Pancreas (tissue), 10 donors: Measurements from ENCODE around the gene FBXO11. TPM values are rescaled to one million over a fixed set of nuclear protein-coding genes. Genes with fewer than 3 reads are reported as not detected.

Source experiments
- ATAC-seq, 4 donors: fragments of 200-7000 bp; cut with Tn5 transposase; one replicate each; pipeline versions ENCODE4 v1.8.0 to v1.9.1; 2020; ENCODE audit warnings: mild to moderate bottlenecking in 4 of 4, moderate library complexity in 4 of 4
- DNase-seq, 6 donors: peaks; one replicate each; pipeline ENCODE4 v3.0.0-alpha.2; 2020
- FAIRE-seq: peaks from 2 replicates; lab custom pipeline; 2012; peaks lifted over from hg19 to GRCh38; lab: Jason Lieb, UNC
- H3K27ac ChIP-seq, 4 donors: fragments of 200-600 bp; sonication (generic); 1 replicate in 3 of 4; 2 replicates in 1 of 4; pipeline versions ENCODE4 v1.5.0 to v1.8.0; 2020
- H3K27me3 ChIP-seq, 4 donors: fragments of 200-600 bp; one replicate each; pipeline ENCODE4 v1.8.0; 2021
- H3K36me3 ChIP-seq, 3 donors: fragments of 200-600 bp; sonication (generic) in 1 of 3; one replicate each; pipeline versions ENCODE4 v1.5.0 to v1.8.0; 2020 to 2021
- H3K4me1 ChIP-seq, 3 donors: fragments of 200-600 bp; one replicate each; pipeline ENCODE4 v1.8.0; 2021
- H3K4me3 ChIP-seq, 4 donors: fragments of 200-600 bp; sonication (generic) in 2 of 4; one replicate each; pipeline versions ENCODE4 v1.5.0 to v1.8.0; 2020 to 2021
- H3K9me3 ChIP-seq, 4 donors: fragments of 200-600 bp; one replicate each; pipeline ENCODE4 v1.8.0; 2021
- WGBS, 2 donors: extraction: QIAGEN DNeasy Blood & Tissue Kit; methylation state at CpG; one replicate each; pipeline ENCODE4 v1.1.7; 2013; 5-methylcytosine and 5-hydroxymethylcytosine counted together
- intact Hi-C, 3 donors: fragments of 100-400 bp; cut with DNase I; formaldehyde crosslinking; loops; one replicate each; pipeline versions ENCODE4 v1.11.1 to v1.14.2; 2022
- polyA plus RNA-seq, 2 donors: library from polyadenylated mRNA; stranded (reverse); fragments of 200-250 nt; gene quantifications; one replicate each; pipeline ENCODE4 v1.2.3, GENCODE V29; 2013
- total RNA-seq, 6 donors: library from RNA; stranded (reverse); fragmentation: NEBNext Ultra II Directional in 4 of 6; extraction: Animal tissue kit (Norgen Biotek cat#: 25700) in 4 of 6; gene quantifications; one replicate each; pipeline versions ENCODE4 v1.2.1 to v1.2.4, GENCODE V29; 2021 to 2023
- TF ChIP-seq, protein P1 (sequence below), 4 donors: fragments of 200-600 bp; sonication (generic) in 3 of 4; IDR thresholded peaks; one replicate each; pipeline versions ENCODE4 v1.5.0 to v1.8.0; 2021; ENCODE audit warnings: antibody characterized with exemption in 4 of 4
- donor health status: healthy with polysubstance abuse.
- donor health status: DM: no; HTN: no; CAD: no; lungs with moderate emphysema.
- donor health status: DM: no; HTN: no; CAD: no.
- donor health status: control.
- donor health status: control.
- donor health status: Bipolar disorder and iron deficiency.
- donor health status: DM: yes; HTN: yes; CAD: no.
- donor health status: DM: no; HTN: no; CAD: no.
- donor health status: DM: no; HTN: no; CAD: no.
- donor health status: DM: yes; HTN: yes; CAD: no.

The FBXO11 gene
- total and polyA plus RNA-seq, 8 donors = 15.2 to 40.1 (median 24.8) TPM

DNA sequence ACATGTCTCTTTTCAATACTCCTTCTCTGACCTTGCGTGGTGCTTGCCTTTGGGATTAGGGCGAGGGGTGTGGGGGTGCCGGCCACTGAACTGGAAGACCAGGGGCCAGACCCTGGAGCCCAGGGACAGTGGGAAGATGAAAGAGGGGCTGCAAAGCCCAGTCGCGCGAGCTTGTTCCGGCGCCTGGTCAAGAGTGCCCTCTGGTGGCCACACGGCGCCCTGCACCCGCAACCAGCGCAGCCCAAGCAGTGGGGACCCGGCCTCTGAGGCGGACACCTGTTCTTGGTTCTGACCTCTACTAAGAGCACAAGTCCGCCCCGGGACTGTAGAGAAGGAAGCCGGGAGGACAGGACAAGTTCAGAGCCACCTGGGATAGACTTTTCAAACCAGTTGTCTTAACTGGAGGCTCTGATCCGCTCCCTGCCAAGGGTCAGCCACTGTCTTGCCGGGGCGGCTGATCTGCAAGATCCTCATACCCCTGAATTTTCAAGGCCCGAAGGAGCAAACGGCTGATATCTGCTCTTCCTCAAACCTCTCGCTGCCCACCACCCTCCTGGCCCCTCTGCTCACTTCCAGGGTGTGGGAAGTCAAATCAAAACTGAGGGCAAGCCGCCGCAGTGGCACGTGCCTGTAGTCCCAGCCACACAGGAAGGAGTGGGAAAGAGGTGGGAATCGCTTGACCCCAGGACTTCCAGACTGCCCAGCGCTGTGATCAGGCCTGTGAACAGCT lies 138.3 kb downstream of the FBXO11 start:
- no peak for FAIRE-seq

GRCh38 chr2:47767497-47767844 lies 138.8 kb downstream of the FBXO11 start:
- TF ChIP-seq, protein P1, sequence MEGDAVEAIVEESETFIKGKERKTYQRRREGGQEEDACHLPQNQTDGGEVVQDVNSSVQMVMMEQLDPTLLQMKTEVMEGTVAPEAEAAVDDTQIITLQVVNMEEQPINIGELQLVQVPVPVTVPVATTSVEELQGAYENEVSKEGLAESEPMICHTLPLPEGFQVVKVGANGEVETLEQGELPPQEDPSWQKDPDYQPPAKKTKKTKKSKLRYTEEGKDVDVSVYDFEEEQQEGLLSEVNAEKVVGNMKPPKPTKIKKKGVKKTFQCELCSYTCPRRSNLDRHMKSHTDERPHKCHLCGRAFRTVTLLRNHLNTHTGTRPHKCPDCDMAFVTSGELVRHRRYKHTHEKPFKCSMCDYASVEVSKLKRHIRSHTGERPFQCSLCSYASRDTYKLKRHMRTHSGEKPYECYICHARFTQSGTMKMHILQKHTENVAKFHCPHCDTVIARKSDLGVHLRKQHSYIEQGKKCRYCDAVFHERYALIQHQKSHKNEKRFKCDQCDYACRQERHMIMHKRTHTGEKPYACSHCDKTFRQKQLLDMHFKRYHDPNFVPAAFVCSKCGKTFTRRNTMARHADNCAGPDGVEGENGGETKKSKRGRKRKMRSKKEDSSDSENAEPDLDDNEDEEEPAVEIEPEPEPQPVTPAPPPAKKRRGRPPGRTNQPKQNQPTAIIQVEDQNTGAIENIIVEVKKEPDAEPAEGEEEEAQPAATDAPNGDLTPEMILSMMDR (IDR thresholded peaks at IDR 0.05) = no peak
- Histone ChIP-seq H3K27me3 (no peaks in the 10 kb centered on the region), H3K36me3 (no peaks in the 10 kb centered on the region), H3K27ac (no peak overlapping the region), H3K4me3 (no peak overlapping the region), H3K4me1 (no peaks in the 10 kb centered on the region), H3K9me3 (no peaks in the 10 kb centered on the region)
- ATAC-seq = no peak
- no peak for FAIRE-seq
- WGBS, 2 donors = 30 to 38% methylated on average over 3 of the region's 3 CpGs
- intact Hi-C loops = loop anchor here in 2 of 3 donors (5.0 to 10.0 kb wide), 2 partner anchors 330 to 433 kb away; no protein-coding TSS in a partner anchor
- DNase-seq = no peak

More for the DNA sequence above, 138.3 kb downstream of the FBXO11 start:
- Histone ChIP-seq H3K4me1 (no peaks in the 10 kb centered on the region), H3K27ac (no peak overlapping the region), H3K36me3 (no peaks in the 10 kb centered on the region), H3K27me3 (no peaks in the 10 kb centered on the region), H3K4me3 (no peak overlapping the region), H3K9me3 (no peaks in the 10 kb centered on the region)
- 25 to 29% methylated on average over 28 of the region's 28 CpGs for WGBS, 2 donors
- TF ChIP-seq, protein P1 (IDR thresholded peaks at IDR 0.05) = peak; percentile 97 to 99 (median 98)
- DNase-seq (peak; percentile 37 to 95 (median 76)), ATAC-seq (peak; percentile 84 to 99 (median 96))
- intact Hi-C loops = loop anchor here in 2 of 3 donors (5.0 to 10.0 kb wide), 2 partner anchors 331 to 433 kb away; no protein-coding TSS in a partner anchor

GRCh38 chr2:47751856-47752414 lies 154.4 kb downstream of the FBXO11 start:
- Histone ChIP-seq H3K36me3 (no peaks in the 10 kb centered on the region), H3K27me3 (no peaks in the 10 kb centered on the region), H3K9me3 (no peaks in the 10 kb centered on the region), H3K27ac (no peak overlapping the region), H3K4me1 (no peaks in the 10 kb centered on the region), H3K4me3 (no peak overlapping the region)
- DNase-seq (no peak), ATAC-seq (no peak), FAIRE-seq (no peak)
- 64 to 65% methylated on average over 10 of the region's 10 CpGs for WGBS, 2 donors
- intact Hi-C loops = no loop called here
- TF ChIP-seq, protein P1 (IDR thresholded peaks at IDR 0.05) = no peak

- Histone ChIP-seq H3K4me1 (no peaks in the 10 kb centered on the region), H3K9me3 (no peaks in the 10 kb centered on the region), H3K27ac (no peak overlapping the region), H3K27me3 (no peaks in the 10 kb centered on the region), H3K4me3 (no peak overlapping the region), H3K36me3 (no peaks in the 10 kb centered on the region)
- TF ChIP-seq, protein P1 (IDR thresholded peaks at IDR 0.05) = no peak
- intact Hi-C loops = no loop called here
- 78 to 86% methylated on average over 4 of the region's 4 CpGs for WGBS, 2 donors
- no peak for DNase-seq
- no peak for ATAC-seq
- no peak for FAIRE-seq
Measured at GRCh38 chr2:47747878-47748277, 158.4 kb downstream of the FBXO11 start.

GRCh38 chr2:47744074-47744473 lies 162.2 kb downstream of the FBXO11 start:
- 83 to 88% methylated on average over 2 of the region's 2 CpGs for WGBS, 2 donors
- no peaks in the 10 kb centered on the region for H3K27me3 ChIP-seq
- DNase-seq = no peak
- H3K4me3 ChIP-seq = no peak overlapping the region
- intact Hi-C loops = no loop called here
- TF ChIP-seq, protein P1 (IDR thresholded peaks at IDR 0.05) = no peak
- no peak overlapping the region for H3K27ac ChIP-seq
- no peaks in the 10 kb centered on the region for H3K4me1 ChIP-seq
- H3K9me3 ChIP-seq = no peaks in the 10 kb centered on the region
- no peak for FAIRE-seq
- no peak for ATAC-seq
- H3K36me3 ChIP-seq = no peaks in the 10 kb centered on the region
